Nucleus accumbens (tissue), 56 donors: ENCODE data around the gene PRAMEF12.
"Not testable (repeated sequence)": the region's sequence is repeated elsewhere in the genome, so short reads cannot be mapped to it uniquely, and the experiment has no call there.

ENCODE experiments used
- DNase-seq, 56 donors: peaks; one replicate each; lab custom pipeline; 2025; lab: John Stamatoyannopoulos, UW

The PRAMEF12 gene

GRCh38 chr1:12773438-12773837 lies at the start of gene PRAMEF12:
TSS of gene PRAMEF12 (plus strand) at chr1:12773738. CDS start at chr1:12774868, 1,130 bp downstream.
- no peak for DNase-seq

DNA sequence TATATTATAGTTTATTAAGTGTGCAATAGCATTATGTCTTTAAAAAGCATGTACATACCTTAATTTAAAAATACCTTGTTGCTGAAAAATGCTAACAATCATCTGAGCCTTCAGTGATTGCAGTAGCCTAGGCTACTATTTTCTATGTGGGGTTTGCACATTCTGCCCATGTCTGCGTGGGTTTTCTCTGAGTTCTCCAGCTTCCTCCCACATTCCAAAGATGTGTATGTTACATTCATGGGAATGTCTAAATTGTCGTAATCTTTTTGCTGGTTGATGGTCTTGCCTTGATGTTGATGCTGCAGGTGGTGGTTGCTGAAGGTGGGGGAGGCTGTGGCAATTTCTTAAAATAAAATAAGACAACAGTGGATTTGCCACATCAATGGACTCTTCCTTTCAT lies 45.1 kb upstream of the PRAMEF12 start:
- no peak for DNase-seq

GRCh38 chr1:12730156-12730555 lies 43.4 kb upstream of the PRAMEF12 start:
- no peak for DNase-seq

- DNase-seq: not testable (repeated sequence)
Measured at GRCh38 chr1:12731084-12731483, 42.5 kb upstream of the PRAMEF12 start.

DNA sequence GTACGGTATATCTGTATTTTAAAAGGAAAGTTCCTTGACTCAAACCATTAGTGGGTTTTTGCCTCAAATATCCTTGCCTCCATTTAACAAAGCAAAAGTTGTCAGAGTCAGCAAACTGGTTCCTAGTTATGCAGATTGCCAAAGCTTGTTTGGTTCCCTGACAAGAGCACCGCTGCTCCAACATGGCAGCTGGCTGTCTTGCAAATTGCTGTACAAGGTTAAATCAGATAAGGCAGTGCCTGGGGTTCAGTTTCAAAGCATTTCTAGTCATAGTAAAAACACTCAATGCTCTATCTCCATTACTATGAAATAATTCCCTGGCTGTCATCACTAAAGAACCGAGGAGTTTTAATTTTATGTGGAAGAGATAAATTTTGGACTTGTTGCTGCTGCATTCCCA lies 38.9 kb upstream of the PRAMEF12 start:
- no peak for DNase-seq

GRCh38 chr1:12738934-12739333 lies 34.6 kb upstream of the PRAMEF12 start:
- no peak for DNase-seq

DNA sequence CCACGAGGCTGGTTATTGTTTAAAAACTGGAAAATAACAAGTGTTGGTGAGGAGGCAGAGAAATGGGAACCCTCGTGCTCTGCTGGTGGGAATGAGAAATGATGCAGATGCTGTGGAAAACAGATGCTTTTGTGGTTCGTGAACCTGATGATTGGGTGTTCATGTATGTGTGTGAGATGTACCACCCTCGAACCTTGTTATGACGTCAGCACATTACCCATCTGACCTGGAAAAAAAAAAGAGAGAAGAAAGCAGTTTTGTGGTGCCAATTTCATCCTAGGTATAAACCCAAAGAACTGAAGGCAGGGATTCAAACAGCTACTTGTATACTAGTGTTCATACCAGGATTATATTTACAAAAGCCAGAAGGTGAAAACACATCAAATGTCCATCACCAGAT lies 33.9 kb upstream of the PRAMEF12 start:
- no peak for DNase-seq

- no peak for DNase-seq
Measured at GRCh38 chr1:12741946-12742345, 31.6 kb upstream of the PRAMEF12 start.

GRCh38 chr1:12745126-12745991 lies 28.2 kb upstream of the PRAMEF12 start:
- DNase-seq: no peak

DNA sequence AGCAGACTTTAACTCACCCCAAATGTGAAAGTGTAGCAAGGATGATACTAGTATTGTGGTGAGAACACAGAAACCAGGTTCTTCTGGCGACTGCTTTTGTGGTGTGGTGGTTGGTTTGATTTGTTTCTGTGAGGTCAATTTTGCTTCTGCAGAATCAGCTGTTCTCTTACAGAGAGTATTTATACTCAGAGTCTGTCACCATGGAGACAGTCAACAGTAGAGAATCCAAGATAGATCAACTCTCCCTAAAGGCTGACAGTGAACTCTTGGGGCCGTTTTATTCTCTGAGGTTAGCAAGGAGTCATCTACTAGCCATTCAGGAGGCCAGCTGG lies 27.6 kb upstream of the PRAMEF12 start, which contains the start of gene CFAP107:
Gene CFAP107, plus strand, starts transcription at position 209 of the 332 bp plus-strand sequence. CDS start 231 bp downstream, outside the sequence.
- DNase-seq: no peak

DNA sequence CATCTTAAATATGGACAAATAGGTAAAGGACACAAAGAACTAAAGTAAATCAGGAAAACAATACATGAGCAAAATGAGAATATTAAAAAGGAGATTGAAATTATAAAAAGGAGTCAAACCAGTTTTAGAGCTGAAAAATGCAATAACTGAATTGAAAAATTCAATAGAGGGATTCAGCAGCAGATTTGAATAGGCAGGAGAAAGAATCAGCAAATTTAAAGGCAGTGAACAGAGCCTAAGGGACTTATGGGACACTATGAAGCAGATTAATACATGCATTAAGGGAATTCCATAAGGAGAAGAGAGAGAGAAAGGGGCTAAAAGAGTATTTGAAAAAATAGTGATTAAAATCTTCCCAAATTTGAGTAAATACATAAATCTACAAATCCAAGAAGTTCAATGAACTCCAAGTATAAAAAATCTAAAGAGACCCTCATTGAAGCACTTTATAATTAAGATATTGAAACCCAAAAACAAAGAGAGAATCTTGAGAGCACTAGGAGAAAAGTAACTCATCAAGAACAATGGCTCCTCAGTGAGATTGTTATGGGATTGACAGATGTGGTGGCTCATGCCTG lies 24.7 kb upstream of the PRAMEF12 start:
- DNase-seq: no peak

DNA sequence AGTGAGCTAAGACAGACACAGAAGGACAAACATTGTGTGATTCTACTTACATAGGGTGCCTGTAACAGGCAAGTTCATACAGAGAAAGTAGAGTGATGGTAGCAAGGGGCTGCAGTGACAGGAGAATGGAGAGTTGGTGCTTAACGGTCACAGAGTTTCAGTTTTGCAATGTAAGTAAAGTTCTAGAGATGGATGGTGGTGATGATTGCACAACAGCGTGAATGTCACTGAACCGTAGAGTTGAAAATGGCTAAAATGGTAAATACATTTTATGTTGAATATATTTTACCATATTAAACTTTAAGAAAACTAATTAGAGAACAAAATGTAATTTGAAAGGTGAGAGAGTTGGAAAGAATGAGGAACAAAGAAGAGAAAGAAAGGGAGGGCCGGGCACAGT lies 18.8 kb upstream of the PRAMEF12 start:
- no peak for DNase-seq

DNA sequence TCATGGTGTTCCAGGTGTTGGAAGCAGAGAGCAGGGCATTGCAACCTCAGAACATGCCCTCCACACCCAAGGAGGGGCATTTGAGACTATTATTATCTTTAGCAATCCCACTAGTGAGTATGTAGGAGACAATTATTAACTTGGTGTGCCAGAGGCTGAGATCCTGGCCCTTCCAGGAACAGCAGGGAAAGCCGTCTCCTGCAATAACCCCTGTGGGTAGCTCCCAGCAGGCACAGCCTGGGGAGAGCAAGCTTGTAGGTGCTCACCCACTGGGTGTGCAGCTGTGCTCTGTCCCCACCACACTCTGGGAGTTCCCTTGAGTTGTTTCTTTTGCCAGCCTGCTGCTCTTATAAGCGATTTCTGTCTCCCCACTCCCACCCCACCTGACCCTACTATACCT lies 17.3 kb upstream of the PRAMEF12 start:
- DNase-seq: no peak

- DNase-seq: no peak
Measured at GRCh38 chr1:12756768-12757413, 16.6 kb upstream of the PRAMEF12 start.

- DNase-seq: no peak
Measured at GRCh38 chr1:12757836-12758235, 15.7 kb upstream of the PRAMEF12 start.

- no peak for DNase-seq
Measured at GRCh38 chr1:12760256-12760795, 13.2 kb upstream of the PRAMEF12 start.

GRCh38 chr1:12761781-12762180 lies 11.8 kb upstream of the PRAMEF12 start:
- DNase-seq: no peak

DNA sequence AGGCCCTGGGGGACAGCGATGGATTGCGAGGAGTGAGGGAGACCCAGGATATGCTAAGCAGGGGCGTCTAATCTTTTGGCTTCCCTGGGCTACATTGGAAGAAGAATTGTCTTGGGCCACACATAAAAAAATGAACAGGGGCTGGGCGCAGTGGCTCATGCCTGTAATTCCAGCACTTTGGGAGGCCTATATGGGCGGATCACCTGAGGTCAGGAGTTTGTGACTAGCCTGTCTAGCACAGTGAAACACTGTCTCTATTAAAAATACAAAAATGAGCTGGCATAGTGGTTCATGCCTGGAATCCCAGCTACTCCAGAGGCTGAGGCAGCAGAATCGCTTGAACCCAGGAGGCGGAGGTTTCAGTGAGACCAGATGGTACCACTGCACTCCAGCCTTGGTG lies 10.8 kb upstream of the PRAMEF12 start:
- DNase-seq: no peak

DNA sequence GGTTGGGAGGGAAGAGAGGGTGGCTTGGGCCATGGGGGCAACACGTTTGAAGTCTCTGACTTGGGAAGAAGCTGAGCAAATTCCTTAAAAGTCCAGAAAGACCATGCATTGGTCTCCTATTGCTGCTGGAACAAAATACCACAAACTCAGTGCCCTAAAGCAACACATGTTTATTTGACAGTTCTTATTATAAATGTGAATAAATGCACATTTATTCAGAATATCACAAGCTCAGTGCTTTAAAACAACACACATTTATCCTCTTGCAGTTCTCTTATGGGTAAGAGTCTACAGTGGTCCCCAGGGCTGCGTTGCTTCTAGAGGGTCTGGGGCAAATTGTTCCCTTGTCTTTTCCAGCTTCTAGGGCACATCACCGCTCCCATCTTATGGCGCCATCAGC lies 10.1 kb upstream of the PRAMEF12 start:
- no peak for DNase-seq

GRCh38 chr1:12764016-12764415 lies 9.5 kb upstream of the PRAMEF12 start:
- no peak for DNase-seq

DNA sequence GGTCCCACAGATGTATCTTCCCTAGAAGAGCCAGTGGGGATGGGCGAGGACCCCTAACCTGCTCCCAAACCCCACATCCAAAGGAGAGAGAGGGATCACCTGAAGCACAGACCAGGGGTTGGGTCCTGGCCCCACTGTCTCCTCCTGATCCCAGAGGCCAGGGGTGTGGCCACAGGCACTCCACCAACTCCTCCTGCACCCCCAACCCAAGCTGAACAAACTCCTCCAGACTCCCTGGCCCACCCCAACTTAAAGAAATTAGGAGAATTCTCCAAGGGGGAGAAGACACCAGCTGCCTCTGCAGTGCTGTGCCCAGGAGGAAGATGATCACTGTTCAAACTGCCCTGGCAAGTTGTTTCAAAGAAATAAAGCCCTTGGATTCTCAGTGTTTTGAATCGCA lies 4.5 kb upstream of the PRAMEF12 start:
- DNase-seq: no peak
